Trophoblast cell (in vitro differentiated cells and primary cell): ENCODE data around the gene INPP4A.
"Not testable (repeated sequence)": the region's sequence is repeated elsewhere in the genome, so short reads cannot be mapped to it uniquely, and the experiment has no call there.

Source experiments
- DNase-seq, 2 donors: peaks; one replicate each; pipeline ENCODE4 v3.0.0-alpha.2; 2016
- H2AFZ ChIP-seq: 2 replicates; pipeline ENCODE4 v1.6.1; 2013; ENCODE audit warnings: low read length, moderate library complexity, mild to moderate bottlenecking; ENCODE audit not compliant: insufficient read depth, poor library complexity
- H2AK5ac ChIP-seq: 2 replicates; pipeline ENCODE4 v1.6.1; 2013; ENCODE audit warnings: mild to moderate bottlenecking, low read length
- H2BK120ac ChIP-seq: 2 replicates; pipeline ENCODE4 v1.6.1; 2013; ENCODE audit warnings: low read length, mild to moderate bottlenecking, moderate library complexity; ENCODE audit not compliant: insufficient read depth, poor library complexity
- H2BK12ac ChIP-seq: 2 replicates; pipeline ENCODE4 v1.6.1; 2013; ENCODE audit warnings: mild to moderate bottlenecking, low read length, moderate library complexity
- H2BK5ac ChIP-seq: 2 replicates; pipeline ENCODE4 v1.6.1; 2013; ENCODE audit warnings: low read length, low read depth, moderate library complexity, mild to moderate bottlenecking; ENCODE audit not compliant: poor library complexity
- H3K14ac ChIP-seq: 2 replicates; pipeline ENCODE4 v1.6.1; 2013; ENCODE audit warnings: mild to moderate bottlenecking, low read length
- H3K18ac ChIP-seq: 2 replicates; pipeline ENCODE4 v1.6.1; 2013; ENCODE audit warnings: mild to moderate bottlenecking, low read length
- H3K23ac ChIP-seq: 2 replicates; pipeline ENCODE4 v1.6.1; 2013; ENCODE audit warnings: low read length
- H3K27ac ChIP-seq: 2 replicates; pipeline ENCODE4 v1.5.1; 2013; ENCODE audit warnings: low read depth, mild to moderate bottlenecking, inconsistent platforms, low read length, moderate library complexity
- H3K27me3 ChIP-seq: 2 replicates; pipeline ENCODE4 v1.6.1; 2013; ENCODE audit warnings: inconsistent platforms, mild to moderate bottlenecking, low read length, moderate library complexity; ENCODE audit not compliant: insufficient read depth
- H3K36me3 ChIP-seq, 2 experiments: 1 replicate in 1 of 2; 2 replicates in 1 of 2; pipeline ENCODE4 v1.6.1; 2013; ENCODE audit warnings: low read length in 2 of 2, mild to moderate bottlenecking in 2 of 2, moderate library complexity in 1 of 2; ENCODE audit not compliant: insufficient read depth in 2 of 2, control insufficient read depth in 1 of 2
- H3K4ac ChIP-seq: 2 replicates; pipeline ENCODE4 v1.6.1; 2013; ENCODE audit warnings: low read depth, mild to moderate bottlenecking, low read length, moderate library complexity
- H3K4me1 ChIP-seq, 2 experiments: 1 replicate in 1 of 2; 2 replicates in 1 of 2; pipeline ENCODE4 v1.6.1; 2013; ENCODE audit warnings: low read length in 2 of 2, mild to moderate bottlenecking in 2 of 2, moderate library complexity in 1 of 2; ENCODE audit not compliant: insufficient read depth in 2 of 2, control insufficient read depth in 1 of 2
- H3K4me2 ChIP-seq: 2 replicates; pipeline ENCODE4 v1.6.1; 2013; ENCODE audit warnings: inconsistent platforms, mild to moderate bottlenecking, low read length, moderate library complexity
- H3K4me3 ChIP-seq: 2 replicates; pipeline ENCODE4 v1.5.1; 2013; ENCODE audit warnings: mild to moderate bottlenecking, low read depth, low read length, inconsistent platforms
- H3K79me1 ChIP-seq: one replicate; pipeline ENCODE4 v1.6.1; 2013; ENCODE audit warnings: low read length
- H3K79me2 ChIP-seq: 2 replicates; pipeline ENCODE4 v1.6.1; 2013; ENCODE audit warnings: low read length, mild to moderate bottlenecking; ENCODE audit not compliant: control insufficient read depth, insufficient read depth, poor library complexity
- H3K9ac ChIP-seq: 2 replicates; pipeline ENCODE4 v1.6.1; 2013; ENCODE audit warnings: mild to moderate bottlenecking, low read length
- H3K9me3 ChIP-seq: 2 replicates; pipeline ENCODE4 v1.6.1; 2013; ENCODE audit warnings: low read depth, mild to moderate bottlenecking, control low read depth, inconsistent platforms, low read length; ENCODE audit not compliant: insufficient read depth
- H4K12ac ChIP-seq: 2 replicates; pipeline ENCODE4 v1.6.1; 2013; ENCODE audit warnings: low read depth, mild to moderate bottlenecking, low read length, moderate library complexity
- H4K8ac ChIP-seq: 2 replicates; pipeline ENCODE4 v1.6.1; 2013; ENCODE audit warnings: low read depth, mild to moderate bottlenecking, low read length, moderate library complexity
- H4K91ac ChIP-seq: one replicate; pipeline ENCODE4 v1.6.1; 2013; ENCODE audit warnings: low read depth, mild to moderate bottlenecking, low read length, moderate library complexity
- WGBS: extraction: QIAGEN DNeasy Blood & Tissue Kit; methylation state at CpG from one replicate; pipeline ENCODE4 v1.1.7; 2013; ENCODE audit warnings: missing lambda C conversion rate; ENCODE audit not compliant: insufficient read length, insufficient coverage; ENCODE audit errors: extremely low coverage; 5-methylcytosine and 5-hydroxymethylcytosine counted together

INPP4A gene

DNA sequence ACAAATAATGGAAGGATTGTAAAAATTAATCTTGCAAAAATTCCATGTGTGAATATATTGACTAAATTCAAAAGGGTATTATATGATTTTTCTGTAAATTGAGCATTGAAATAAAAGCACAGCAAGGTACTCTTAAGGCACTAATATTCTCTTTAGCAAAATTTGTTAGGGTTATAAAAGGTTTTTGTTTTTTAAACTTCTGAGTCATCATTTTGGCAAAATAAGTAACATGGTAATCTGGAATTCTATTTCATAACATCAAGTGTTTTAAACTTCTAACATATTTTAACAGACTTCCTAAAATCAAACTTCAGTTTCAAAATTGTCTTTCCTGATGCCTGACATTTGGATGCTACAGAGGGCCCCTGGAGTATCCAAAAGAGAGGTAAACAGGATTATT lies 12.5 kb upstream of the INPP4A start:
- Histone ChIP-seq H3K4me1 (no peaks in the 10 kb centered on the region), H2AFZ (no peak overlapping the region), H3K27ac (no peak overlapping the region), H3K79me2 (no peaks in the 10 kb centered on the region), H4K8ac (no peak overlapping the region), H4K12ac (no peak overlapping the region), H3K4me2 (no peak overlapping the region), H3K79me1 (no peaks in the 10 kb centered on the region), H3K23ac (no peak overlapping the region), H4K91ac (no peak overlapping the region), H3K9me3 (peaks cover 3% of the 10 kb centered on the region), H3K18ac (no peak overlapping the region), H3K27me3 (no peaks in the 10 kb centered on the region), H3K14ac (no peak overlapping the region), H3K4ac (no peak overlapping the region), H2AK5ac (no peak overlapping the region), H3K9ac (no peak overlapping the region), H2BK5ac (no peak overlapping the region), H2BK12ac (no peak overlapping the region), H3K36me3 (no peaks in the 10 kb centered on the region), H3K4me3 (no peak overlapping the region), H2BK120ac (no peak overlapping the region)
- DNase-seq = no peak

DNA sequence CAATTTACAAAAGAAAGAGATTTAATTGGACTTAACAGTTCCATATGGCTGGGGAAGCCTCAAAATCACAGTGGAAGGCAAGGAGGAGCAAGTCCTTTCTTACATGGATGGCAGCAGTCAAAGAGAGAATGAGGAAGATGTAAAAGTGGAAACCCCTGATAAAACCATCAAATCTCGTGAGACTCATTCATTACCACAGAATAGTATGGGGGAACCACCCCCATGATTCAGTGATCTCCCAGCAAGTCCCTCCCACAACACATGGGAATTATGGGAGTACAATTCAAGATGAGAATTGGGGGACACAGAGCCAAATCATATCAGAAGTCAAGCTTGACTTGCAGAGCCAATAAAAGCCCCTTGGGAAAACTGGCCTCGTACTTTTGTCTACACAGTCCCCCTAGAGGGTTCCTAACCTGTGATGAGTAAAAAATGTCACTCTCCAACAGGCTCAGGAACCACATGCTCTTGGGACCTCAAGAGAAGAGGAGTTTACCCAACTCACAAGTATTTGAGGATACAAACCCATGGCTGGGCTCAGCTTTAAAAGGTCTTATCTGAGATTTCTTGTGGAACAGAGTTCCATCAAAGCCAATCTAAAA lies 11.2 kb upstream of the INPP4A start:
- no peak overlapping the region for H3K14ac ChIP-seq
- no peak overlapping the region for H3K9ac ChIP-seq
- H2BK120ac ChIP-seq = no peak overlapping the region
- H3K27me3 ChIP-seq = no peaks in the 10 kb centered on the region
- H2AK5ac ChIP-seq = no peak overlapping the region
- no peak for DNase-seq
- peaks cover 3% of the 10 kb centered on the region for H3K9me3 ChIP-seq
- H3K18ac ChIP-seq = no peak overlapping the region
- H3K27ac ChIP-seq = no peak overlapping the region
- no peaks in the 10 kb centered on the region for H3K79me2 ChIP-seq
- H4K91ac ChIP-seq = no peak overlapping the region
- no peak overlapping the region for H4K8ac ChIP-seq
- no peak overlapping the region for H2BK12ac ChIP-seq
- H3K36me3 ChIP-seq = no peaks in the 10 kb centered on the region
- no peak overlapping the region for H2AFZ ChIP-seq
- no peak overlapping the region for H2BK5ac ChIP-seq
- no peaks in the 10 kb centered on the region for H3K4me1 ChIP-seq
- H3K23ac ChIP-seq = no peak overlapping the region
- WGBS = no CpG with 5 or more reads among the region's 2 CpGs
- H3K4me2 ChIP-seq = no peak overlapping the region
- H3K4ac ChIP-seq = no peak overlapping the region
- H3K4me3 ChIP-seq = no peak overlapping the region
- no peaks in the 10 kb centered on the region for H3K79me1 ChIP-seq
- no peak overlapping the region for H4K12ac ChIP-seq

DNA sequence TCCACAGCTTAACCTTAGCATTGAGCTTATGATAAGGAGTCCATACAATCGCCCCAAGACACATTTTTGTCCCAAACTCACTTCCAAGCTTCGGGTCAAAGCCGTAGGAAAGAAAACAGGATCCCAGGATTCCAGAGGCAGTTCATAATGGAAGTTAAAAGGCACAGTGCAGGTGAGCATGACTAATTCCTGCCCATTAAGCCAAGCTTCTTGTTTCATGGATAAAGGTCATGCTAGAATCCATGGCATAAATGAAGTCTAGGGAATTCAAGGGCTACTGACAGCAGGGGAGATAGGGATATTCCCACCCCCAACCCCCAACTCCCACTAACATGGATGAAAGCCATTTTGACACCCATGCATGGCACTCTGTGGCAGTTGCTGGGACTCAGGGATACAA lies 10.2 kb upstream of the INPP4A start:
- no peak overlapping the region for H3K4ac ChIP-seq
- no peak overlapping the region for H4K8ac ChIP-seq
- no peak overlapping the region for H2AK5ac ChIP-seq
- H3K36me3 ChIP-seq = no peaks in the 10 kb centered on the region
- H3K18ac ChIP-seq = no peak overlapping the region
- H2BK120ac ChIP-seq = no peak overlapping the region
- no peak overlapping the region for H4K91ac ChIP-seq
- no peak overlapping the region for H2AFZ ChIP-seq
- no peak overlapping the region for H2BK12ac ChIP-seq
- DNase-seq = no peak
- no peaks in the 10 kb centered on the region for H3K4me1 ChIP-seq
- no peak overlapping the region for H3K27ac ChIP-seq
- no peak overlapping the region for H3K14ac ChIP-seq
- H3K23ac ChIP-seq = no peak overlapping the region
- no peak overlapping the region for H4K12ac ChIP-seq
- no peaks in the 10 kb centered on the region for H3K79me2 ChIP-seq
- no peak overlapping the region for H3K9ac ChIP-seq
- H3K4me3 ChIP-seq = no peak overlapping the region
- no peaks in the 10 kb centered on the region for H3K79me1 ChIP-seq
- H3K27me3 ChIP-seq = no peaks in the 10 kb centered on the region
- WGBS = no CpG with 5 or more reads among the region's 3 CpGs
- no peak overlapping the region for H3K4me2 ChIP-seq
- no peak overlapping the region for H2BK5ac ChIP-seq
- H3K9me3 ChIP-seq = peaks cover 1% of the 10 kb centered on the region

DNA sequence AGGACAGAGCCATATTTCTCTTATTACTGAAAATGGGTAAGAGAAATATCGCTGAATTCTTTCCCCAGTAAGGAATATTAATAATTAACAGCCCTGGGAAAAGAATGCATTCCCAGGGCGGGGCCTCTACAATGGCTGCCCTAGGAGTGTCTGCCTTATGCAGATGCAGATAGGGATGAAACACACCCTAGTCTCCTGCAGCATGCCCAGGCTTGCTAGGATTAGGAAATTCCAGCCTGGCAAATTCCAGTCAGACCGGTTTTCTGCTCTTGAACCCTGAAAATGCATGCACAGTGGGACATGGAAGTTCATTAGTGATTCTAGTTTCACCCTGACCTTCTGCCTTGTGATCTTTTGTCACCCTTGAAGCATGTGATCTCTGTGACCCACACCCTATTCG lies 9.0 kb upstream of the INPP4A start:
- not testable (repeated sequence) for H2AFZ ChIP-seq, H3K4me2 ChIP-seq, H3K27me3 ChIP-seq, H4K91ac ChIP-seq, H3K9me3 ChIP-seq, H2BK12ac ChIP-seq, H3K23ac ChIP-seq, H3K36me3 ChIP-seq, H3K4ac ChIP-seq, H3K14ac ChIP-seq, H3K18ac ChIP-seq, H4K8ac ChIP-seq, H2AK5ac ChIP-seq, H3K4me3 ChIP-seq, H3K9ac ChIP-seq, DNase-seq, H2BK5ac ChIP-seq, H3K79me2 ChIP-seq, H3K79me1 ChIP-seq, H3K27ac ChIP-seq, H3K4me1 ChIP-seq, H4K12ac ChIP-seq, H2BK120ac ChIP-seq
- no CpG with 5 or more reads among the region's 4 CpGs for WGBS
